Left lung (tissue), 10 donors: ENCODE data around the gene HSPB2. TPM values are rescaled to one million over a fixed set of nuclear protein-coding genes. Genes with fewer than 3 reads are reported as not detected.

Source experiments
- ATAC-seq: fragments of 200-7000 bp; cut with Tn5 transposase; one replicate; pipeline ENCODE4 v1.9.1; 2020; ENCODE audit warnings: moderate library complexity
- DNase-seq, 4 donors: peaks; one replicate each; pipeline ENCODE4 v3.0.0-alpha.2; 2013 to 2020
- H3K27ac ChIP-seq, 2 donors: fragments of 200-600 bp; sonication (generic) in 1 of 2; one replicate each; pipeline versions ENCODE4 v1.5.0 to v1.8.0; 2020 to 2021
- H3K27me3 ChIP-seq, 2 donors: fragments of 200-600 bp; sonication (generic) in 1 of 2; one replicate each; pipeline versions ENCODE4 v1.5.0 to v1.8.0; 2020 to 2021
- H3K36me3 ChIP-seq, 2 donors: fragments of 200-600 bp; sonication (generic) in 1 of 2; one replicate each; pipeline versions ENCODE4 v1.5.0 to v1.8.0; 2020 to 2021
- H3K4me1 ChIP-seq, 2 donors: fragments of 200-600 bp; one replicate each; pipeline ENCODE4 v1.8.0; 2021
- H3K4me3 ChIP-seq, 2 donors: fragments of 200-600 bp; sonication (generic) in 1 of 2; one replicate each; pipeline versions ENCODE4 v1.5.0 to v1.8.0; 2020 to 2021; ENCODE audit warnings: mild to moderate bottlenecking in 1 of 2
- H3K9me3 ChIP-seq, 2 donors: fragments of 200-600 bp; sonication (generic) in 1 of 2; one replicate each; pipeline versions ENCODE4 v1.5.0 to v1.8.0; 2020 to 2021
- CTCF ChIP-seq, 2 donors: fragments of 200-600 bp; sonication (generic) in 1 of 2; IDR thresholded peaks; one replicate each; pipeline versions ENCODE4 v1.5.0 to v1.8.0; 2021; ENCODE audit warnings: antibody characterized with exemption in 2 of 2
- intact Hi-C, 2 donors: fragments of 100-400 bp; cut with DNase I; formaldehyde crosslinking; loops; one replicate each; pipeline versions ENCODE4 v1.11.2 to v1.14.2; 2022
- polyA plus RNA-seq, 6 donors: library from polyadenylated mRNA; unstranded; fragments of 120-200 nt; gene quantifications; one replicate each; pipeline ENCODE4 v1.2.1, GENCODE V29; 2013; ENCODE audit not compliant: insufficient read length in 6 of 6
- total RNA-seq, 2 donors: library from RNA; stranded (reverse); fragmentation: NEBNext Ultra II Directional; extraction: Animal tissue kit (Norgen Biotek cat#: 25700); gene quantifications; one replicate each; pipeline ENCODE4 v1.2.1, GENCODE V29; 2021
- donor health status: DM: no; HTN: yes; CAD: no.
- donor health status: DM: no; HTN: no; CAD: no.

HSPB2 gene
- total and polyA plus RNA-seq, 8 donors: 3.7 to 7.2 (median 4.8) TPM

GRCh38 chr11:111936040-111936540 is 23.6 kb downstream of the HSPB2 start:
- no peaks in the 10 kb centered on the region for H3K36me3 ChIP-seq
- no peaks in the 10 kb centered on the region for H3K9me3 ChIP-seq
- peak overlapping the region in 1 of 2 donors; percentile 62 for H3K4me3 ChIP-seq
- peak overlapping the region in 1 of 2 donors; percentile 8 for H3K27ac ChIP-seq
- H3K27me3 ChIP-seq: no peaks in the 10 kb centered on the region
- intact Hi-C loops: loop anchor here in 1 of 2 donors (5.0 kb wide), 1 partner anchor 41 kb away; no protein-coding TSS in a partner anchor
- no peak for TF ChIP-seq CTCF (IDR thresholded peaks at IDR 0.05)
- ATAC-seq (no peak), DNase-seq (no peak)
- H3K4me1 ChIP-seq: peaks cover 13 to 48% of the 10 kb centered on the region in 2 donors

DNA sequence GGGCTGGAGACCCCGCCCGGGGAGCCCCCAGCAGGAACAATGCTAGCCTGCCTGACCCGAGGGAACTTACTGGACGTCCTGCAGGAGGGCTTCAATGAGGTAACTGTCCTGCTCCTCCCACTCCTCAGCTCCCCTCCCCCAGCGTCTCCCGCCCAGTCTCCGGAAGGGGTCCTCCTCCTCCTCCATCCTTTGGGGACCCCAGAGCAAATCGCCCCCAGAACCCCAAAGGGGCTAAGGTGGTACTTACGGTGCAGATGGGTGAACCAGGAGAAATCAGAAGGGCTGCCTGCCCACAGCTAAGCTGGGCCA is 24.9 kb downstream of the HSPB2 start:
- peak overlapping the region; percentile 52 to 62 for H3K4me3 ChIP-seq
- H3K9me3 ChIP-seq: no peaks in the 10 kb centered on the region
- ATAC-seq (peak; percentile 31), DNase-seq (no peak)
- no peaks in the 10 kb centered on the region for H3K27me3 ChIP-seq
- intact Hi-C loops: loop anchor here in 1 of 2 donors (5.0 kb wide), 1 partner anchor 40 kb away; no protein-coding TSS in a partner anchor
- H3K4me1 ChIP-seq: peaks cover 13 to 41% of the 10 kb centered on the region in 2 donors
- H3K36me3 ChIP-seq: no peaks in the 10 kb centered on the region
- TF ChIP-seq CTCF (IDR thresholded peaks at IDR 0.05): no peak
- H3K27ac ChIP-seq: peak overlapping the region; percentile 7 to 45

DNA sequence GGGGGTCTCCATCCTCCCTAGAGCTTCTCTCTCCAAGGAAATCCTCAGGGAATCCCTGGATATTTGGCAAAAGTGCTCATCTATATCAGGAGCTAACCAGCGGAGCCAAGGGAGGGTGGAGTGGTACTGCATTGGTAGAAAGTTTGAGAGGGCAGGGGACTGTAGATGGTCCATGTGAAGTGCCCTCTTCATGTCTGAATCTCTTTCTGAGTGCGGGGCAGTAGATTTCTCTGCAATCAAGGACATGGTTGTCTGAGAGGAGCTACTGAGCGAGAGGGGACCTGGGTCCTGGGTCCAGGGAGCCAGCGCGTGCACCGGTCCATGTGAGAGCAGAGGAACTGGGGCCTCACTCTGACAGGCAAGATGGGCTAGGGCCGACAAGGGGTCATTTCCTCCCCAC is 25.3 kb downstream of the HSPB2 start:
- H3K27me3 ChIP-seq: no peaks in the 10 kb centered on the region
- peaks cover 13 to 41% of the 10 kb centered on the region in 2 donors for H3K4me1 ChIP-seq
- no peak for TF ChIP-seq CTCF (IDR thresholded peaks at IDR 0.05)
- H3K9me3 ChIP-seq: no peaks in the 10 kb centered on the region
- intact Hi-C loops: loop anchor here in 1 of 2 donors (5.0 kb wide), 1 partner anchor 39 kb away; no protein-coding TSS in a partner anchor
- DNase-seq (no peak), ATAC-seq (no peak)
- H3K4me3 ChIP-seq: peak overlapping the region in 1 of 2 donors; percentile 62
- no peaks in the 10 kb centered on the region for H3K36me3 ChIP-seq
- H3K27ac ChIP-seq: peak overlapping the region in 1 of 2 donors; percentile 45

- no peak for DNase-seq
Observed at GRCh38 chr11:111938687-111939160, 26.2 kb downstream of the HSPB2 start.

More at GRCh38 chr11:111938687-111939160, 26.2 kb downstream of the HSPB2 start:
- no peak for TF ChIP-seq CTCF (IDR thresholded peaks at IDR 0.05)
- Histone ChIP-seq H3K27ac (no peak overlapping the region), H3K27me3 (no peaks in the 10 kb centered on the region), H3K4me1 (peaks cover 13 to 40% of the 10 kb centered on the region in 2 donors), H3K36me3 (no peaks in the 10 kb centered on the region), H3K4me3 (peak overlapping the region in 1 of 2 donors; percentile 62), H3K9me3 (no peaks in the 10 kb centered on the region)
- peak; percentile 34 for ATAC-seq
- intact Hi-C loops: loop anchor here in 1 of 2 donors (5.0 kb wide), 1 partner anchor 39 kb away; no protein-coding TSS in a partner anchor
